ENCODE results near the gene SHC4.

SHC4 gene

DNA sequence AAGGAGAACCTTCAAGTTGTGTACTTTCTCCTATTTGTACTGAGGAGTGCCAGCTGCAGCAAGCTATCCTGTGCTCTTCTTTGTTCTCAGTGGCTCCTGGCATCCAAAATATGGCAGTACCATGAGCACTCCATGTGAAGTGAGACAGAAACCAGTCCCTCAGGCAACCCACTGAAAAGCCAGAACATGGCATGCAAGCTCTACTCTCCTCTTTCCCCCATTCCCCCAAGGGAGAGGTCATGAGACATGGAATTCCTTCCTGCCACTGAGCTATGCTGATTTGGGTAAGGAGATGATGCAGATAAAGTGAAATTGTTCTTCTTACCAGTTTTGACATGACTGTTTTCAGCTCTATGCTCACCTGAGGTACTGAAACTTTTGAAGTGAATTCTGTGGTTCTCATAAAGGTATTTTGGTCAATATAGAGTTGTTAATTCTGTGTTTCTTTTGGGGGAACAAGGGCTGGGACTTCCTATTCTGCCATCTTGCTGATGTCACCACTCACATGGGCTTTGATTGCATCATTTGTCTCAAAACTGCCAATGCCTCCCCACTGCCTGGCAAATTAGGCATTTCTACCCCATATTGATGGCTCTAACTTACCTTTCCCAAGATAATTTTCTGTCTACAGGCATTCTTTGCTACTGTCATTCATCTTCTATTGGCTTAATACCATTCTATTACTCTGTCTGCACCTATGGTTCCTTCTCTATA is 130.0 kb downstream of the SHC4 start:
- DNase-seq (ENCODE audit: low spot score) = no peak
- TF ChIP-seq, protein P1, sequence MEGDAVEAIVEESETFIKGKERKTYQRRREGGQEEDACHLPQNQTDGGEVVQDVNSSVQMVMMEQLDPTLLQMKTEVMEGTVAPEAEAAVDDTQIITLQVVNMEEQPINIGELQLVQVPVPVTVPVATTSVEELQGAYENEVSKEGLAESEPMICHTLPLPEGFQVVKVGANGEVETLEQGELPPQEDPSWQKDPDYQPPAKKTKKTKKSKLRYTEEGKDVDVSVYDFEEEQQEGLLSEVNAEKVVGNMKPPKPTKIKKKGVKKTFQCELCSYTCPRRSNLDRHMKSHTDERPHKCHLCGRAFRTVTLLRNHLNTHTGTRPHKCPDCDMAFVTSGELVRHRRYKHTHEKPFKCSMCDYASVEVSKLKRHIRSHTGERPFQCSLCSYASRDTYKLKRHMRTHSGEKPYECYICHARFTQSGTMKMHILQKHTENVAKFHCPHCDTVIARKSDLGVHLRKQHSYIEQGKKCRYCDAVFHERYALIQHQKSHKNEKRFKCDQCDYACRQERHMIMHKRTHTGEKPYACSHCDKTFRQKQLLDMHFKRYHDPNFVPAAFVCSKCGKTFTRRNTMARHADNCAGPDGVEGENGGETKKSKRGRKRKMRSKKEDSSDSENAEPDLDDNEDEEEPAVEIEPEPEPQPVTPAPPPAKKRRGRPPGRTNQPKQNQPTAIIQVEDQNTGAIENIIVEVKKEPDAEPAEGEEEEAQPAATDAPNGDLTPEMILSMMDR (IDR thresholded peaks at IDR 0.05; ENCODE audit: borderline replicate concordance, control extremely low read depth, extremely low read depth, insufficient read depth, missing control alignments) = no peak
- in situ Hi-C loops (cut with MboI; ENCODE audit: low sequenced_read_pairs, unreplicated experiment) = no loop called here

GRCh38 chr15:48832648-48833047 is 131.1 kb downstream of the SHC4 start:
- in situ Hi-C loops (cut with MboI; ENCODE audit: low sequenced_read_pairs, unreplicated experiment) = no loop called here
- DNase-seq (ENCODE audit: low spot score) = no peak
- TF ChIP-seq, protein P1 (IDR thresholded peaks at IDR 0.05; ENCODE audit: borderline replicate concordance, control extremely low read depth, extremely low read depth, insufficient read depth, missing control alignments) = no peak

DNA sequence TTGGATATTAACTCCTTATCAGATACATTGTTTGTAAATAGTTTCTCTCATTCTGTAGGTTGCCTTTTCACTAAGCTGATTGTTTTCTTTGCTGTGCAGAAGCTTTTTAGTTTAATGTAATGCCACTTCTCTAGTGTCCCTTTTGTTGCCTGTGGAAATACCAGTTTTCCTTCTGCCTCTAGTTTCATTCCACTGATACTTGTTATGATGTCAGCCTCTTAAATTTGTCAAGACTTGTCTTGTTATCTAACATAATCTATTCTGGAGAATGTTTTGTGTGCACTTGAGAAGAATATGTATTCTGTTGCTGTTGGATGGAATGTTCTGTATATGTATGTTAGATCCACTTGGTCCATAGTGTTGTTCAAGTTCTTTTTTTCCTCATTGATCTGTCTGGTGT is 134.8 kb downstream of the SHC4 start:
- no peak for DNase-seq (ENCODE audit: low spot score)
- TF ChIP-seq, protein P1 (IDR thresholded peaks at IDR 0.05; ENCODE audit: borderline replicate concordance, control extremely low read depth, extremely low read depth, insufficient read depth, missing control alignments) = no peak
- in situ Hi-C loops (cut with MboI; ENCODE audit: low sequenced_read_pairs, unreplicated experiment) = no loop called here

GRCh38 chr15:48828471-48828870 is 135.2 kb downstream of the SHC4 start:
- DNase-seq (ENCODE audit: low spot score) = no peak
- TF ChIP-seq, protein P1 (IDR thresholded peaks at IDR 0.05; ENCODE audit: borderline replicate concordance, control extremely low read depth, extremely low read depth, insufficient read depth, missing control alignments) = no peak
- in situ Hi-C loops (cut with MboI; ENCODE audit: low sequenced_read_pairs, unreplicated experiment) = no loop called here

GRCh38 chr15:48825075-48825474 is 138.6 kb downstream of the SHC4 start:
- TF ChIP-seq, protein P1 (IDR thresholded peaks at IDR 0.05; ENCODE audit: borderline replicate concordance, control extremely low read depth, extremely low read depth, insufficient read depth, missing control alignments) = no peak
- in situ Hi-C loops (cut with MboI; ENCODE audit: low sequenced_read_pairs, unreplicated experiment) = no loop called here
- DNase-seq (ENCODE audit: low spot score) = no peak

DNA sequence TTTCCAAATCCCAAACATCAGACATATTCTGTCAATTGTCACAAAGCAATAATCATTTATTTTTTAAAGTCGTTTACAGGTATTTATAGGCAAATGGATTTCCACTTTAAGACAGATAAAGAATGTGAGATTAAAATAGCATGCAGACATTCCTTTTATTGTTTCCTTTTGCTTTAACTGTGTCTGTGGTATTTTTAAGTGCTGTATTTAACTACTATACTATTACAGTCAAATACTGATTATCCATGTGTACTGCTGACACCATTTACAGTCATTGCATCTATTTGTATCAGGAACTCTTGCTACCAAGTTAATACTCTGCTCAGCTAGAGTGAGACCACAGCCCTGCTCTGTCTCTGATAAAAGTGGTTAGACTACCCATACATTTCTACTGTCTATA is 140.0 kb downstream of the SHC4 start:
- in situ Hi-C loops (cut with MboI; ENCODE audit: low sequenced_read_pairs, unreplicated experiment) = loop anchor here (25.0 kb wide), 1 partner anchor 461 kb away; no protein-coding TSS in a partner anchor
- TF ChIP-seq, protein P1 (IDR thresholded peaks at IDR 0.05; ENCODE audit: borderline replicate concordance, control extremely low read depth, extremely low read depth, insufficient read depth, missing control alignments) = no peak
- no peak for DNase-seq (ENCODE audit: low spot score)
